GM21723 (cell line): ENCODE measurements around the gene CYB5B.

Experiments
- ATAC-seq: cut with Tn5 transposase; IDR thresholded peaks from one replicate; pipeline ENCODE4 v1.9.1; 2021; ENCODE audit warnings: mild to moderate bottlenecking, moderate library complexity; ENCODE audit not compliant: unreplicated experiment

Gene CYB5B

DNA sequence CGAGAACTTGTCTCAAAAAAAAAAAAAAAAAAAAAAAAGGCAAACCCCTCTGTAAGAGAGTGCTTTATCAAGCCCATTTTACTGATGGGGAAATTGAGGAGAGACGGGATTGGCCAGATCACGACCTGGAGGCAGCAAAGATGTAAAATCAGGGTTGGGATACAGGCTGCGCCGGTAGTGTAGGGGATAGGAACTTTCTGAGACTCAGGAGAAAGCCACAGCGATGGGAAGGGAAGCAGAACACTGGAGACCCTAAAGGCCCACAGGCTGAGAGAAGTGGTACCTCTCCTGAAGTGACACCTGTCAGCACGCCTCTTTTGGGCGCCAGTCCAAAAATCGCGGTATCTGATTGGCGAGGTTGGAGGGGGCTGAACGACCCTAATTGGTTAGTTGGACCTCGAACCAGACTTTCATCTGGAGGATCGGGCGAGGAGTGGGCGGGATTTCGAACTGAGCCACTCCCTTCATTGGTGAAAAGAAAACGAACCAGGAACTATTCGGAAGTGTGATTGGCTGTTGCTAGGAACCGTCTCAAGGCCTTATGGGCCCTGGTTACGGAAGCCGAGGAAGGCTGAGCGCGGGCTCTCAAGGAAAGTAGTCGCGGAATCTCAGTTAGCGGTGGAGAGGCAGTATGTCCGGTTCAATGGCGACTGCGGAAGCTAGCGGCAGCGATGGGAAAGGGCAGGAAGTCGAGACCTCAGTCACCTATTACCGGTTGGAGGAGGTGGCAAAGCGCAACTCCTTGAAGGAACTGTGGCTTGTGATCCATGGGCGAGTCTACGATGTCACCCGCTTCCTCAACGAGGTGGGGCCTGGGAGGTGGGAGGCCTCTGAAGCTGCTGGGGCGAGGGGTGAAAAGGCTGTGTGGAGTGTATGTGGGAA, at the start of gene CYB5B:
TSS of gene CYB5B (plus strand) at position 567 of the 882 bp plus-strand sequence. CDS start at position 632, 65 bp downstream.
- peak; percentile 93 for ATAC-seq

- ATAC-seq: no peak
These were observed 47.9 kb upstream of the CYB5B start for GRCh38 chr16:69376393-69377059.

- ATAC-seq: no peak
These were observed 46.4 kb upstream of the CYB5B start for GRCh38 chr16:69378036-69378435.

DNA sequence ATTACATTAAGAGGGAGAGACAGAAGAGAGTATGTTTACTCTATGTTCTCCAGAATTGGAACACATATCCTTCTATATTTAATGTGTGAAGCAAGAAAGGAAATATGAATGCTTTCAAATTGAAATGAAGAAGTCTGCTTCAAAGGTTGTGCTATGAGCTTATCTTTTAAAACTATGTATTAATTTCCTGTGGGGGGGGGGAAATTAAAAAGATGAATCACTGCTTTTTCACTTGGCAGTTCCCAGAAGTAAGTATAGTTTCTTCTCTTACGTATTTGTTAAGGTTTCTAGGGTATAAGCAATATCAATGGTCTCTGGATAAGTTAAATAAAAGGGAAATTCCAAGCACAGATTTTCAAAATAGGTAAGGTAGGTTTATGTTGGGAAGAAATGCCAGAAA, 45.7 kb upstream of the CYB5B start:
- no peak for ATAC-seq

DNA sequence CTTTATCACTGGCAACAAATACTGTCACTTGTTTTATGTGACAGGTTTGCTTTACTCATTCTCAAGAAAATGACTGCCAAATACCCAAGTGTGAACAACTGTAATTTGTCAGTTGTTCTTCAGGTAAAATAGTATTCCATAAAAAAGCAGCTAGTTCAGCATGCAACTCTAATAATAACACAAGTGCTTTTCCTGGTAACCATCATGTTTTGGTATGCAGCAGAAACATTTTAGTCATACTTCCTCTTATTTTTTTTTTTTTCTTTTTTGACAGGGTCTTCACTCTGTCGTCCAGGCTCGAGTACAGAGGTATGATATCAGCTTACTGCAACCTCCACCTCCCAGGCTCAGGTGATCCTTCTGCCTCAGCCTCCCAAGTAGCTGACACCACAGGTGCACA, 43.2 kb upstream of the CYB5B start:
- no peak for ATAC-seq

GRCh38 chr16:69382421-69382820, 42.0 kb upstream of the CYB5B start:
- ATAC-seq: no peak

GRCh38 chr16:69384974-69385373, 39.4 kb upstream of the CYB5B start:
- no peak for ATAC-seq

- no peak for ATAC-seq
These were observed 37.8 kb upstream of the CYB5B start for GRCh38 chr16:69386596-69386995.

DNA sequence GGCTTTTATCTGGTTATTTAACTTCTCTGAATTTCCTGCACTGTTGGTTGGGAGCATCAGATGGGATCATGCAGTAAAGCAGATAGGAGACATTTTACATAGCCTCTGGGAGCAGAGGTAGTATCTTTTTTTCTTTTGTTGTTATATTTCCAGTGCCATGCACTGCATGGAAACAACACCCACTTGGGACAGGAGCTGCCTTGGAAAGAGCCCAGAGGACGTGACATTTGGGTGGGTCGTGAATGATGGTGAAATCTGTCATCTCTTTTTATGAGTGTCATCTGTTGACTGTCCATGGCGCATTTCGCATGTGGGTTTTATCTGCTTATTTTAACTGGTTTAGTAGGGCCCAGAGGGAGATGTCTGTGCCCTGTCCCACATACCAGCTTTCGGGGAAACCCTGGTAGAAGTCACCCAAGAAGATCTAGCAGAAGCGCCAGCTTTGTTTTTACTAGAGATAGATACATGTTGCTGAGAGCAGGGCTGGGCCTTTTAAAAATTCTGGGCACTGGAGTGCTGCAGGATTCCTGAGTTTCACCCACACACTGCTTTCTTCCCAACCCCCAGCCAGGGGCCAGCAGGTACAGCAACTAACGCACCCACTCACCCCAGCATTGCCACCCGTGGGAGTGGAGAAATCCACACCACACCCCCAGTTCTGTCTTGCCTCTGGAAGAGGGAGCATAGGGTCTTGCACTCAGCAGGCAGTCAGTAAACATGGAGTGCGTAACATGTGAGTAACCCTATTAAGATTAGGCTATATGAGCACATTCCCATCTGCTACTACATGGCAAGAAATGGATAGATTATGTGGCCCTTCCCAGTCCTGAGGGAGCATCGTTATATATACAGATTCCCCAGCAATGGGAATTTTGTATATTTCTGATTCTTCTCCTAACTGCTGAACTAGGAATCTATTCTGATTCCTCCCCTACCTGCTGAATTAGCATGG, 30.2 kb upstream of the CYB5B start:
- no peak for ATAC-seq

GRCh38 chr16:69395859-69396186, 28.6 kb upstream of the CYB5B start:
- no peak for ATAC-seq

- peak; percentile 57 for ATAC-seq
These were observed 28.0 kb upstream of the CYB5B start for GRCh38 chr16:69396187-69397061.

DNA sequence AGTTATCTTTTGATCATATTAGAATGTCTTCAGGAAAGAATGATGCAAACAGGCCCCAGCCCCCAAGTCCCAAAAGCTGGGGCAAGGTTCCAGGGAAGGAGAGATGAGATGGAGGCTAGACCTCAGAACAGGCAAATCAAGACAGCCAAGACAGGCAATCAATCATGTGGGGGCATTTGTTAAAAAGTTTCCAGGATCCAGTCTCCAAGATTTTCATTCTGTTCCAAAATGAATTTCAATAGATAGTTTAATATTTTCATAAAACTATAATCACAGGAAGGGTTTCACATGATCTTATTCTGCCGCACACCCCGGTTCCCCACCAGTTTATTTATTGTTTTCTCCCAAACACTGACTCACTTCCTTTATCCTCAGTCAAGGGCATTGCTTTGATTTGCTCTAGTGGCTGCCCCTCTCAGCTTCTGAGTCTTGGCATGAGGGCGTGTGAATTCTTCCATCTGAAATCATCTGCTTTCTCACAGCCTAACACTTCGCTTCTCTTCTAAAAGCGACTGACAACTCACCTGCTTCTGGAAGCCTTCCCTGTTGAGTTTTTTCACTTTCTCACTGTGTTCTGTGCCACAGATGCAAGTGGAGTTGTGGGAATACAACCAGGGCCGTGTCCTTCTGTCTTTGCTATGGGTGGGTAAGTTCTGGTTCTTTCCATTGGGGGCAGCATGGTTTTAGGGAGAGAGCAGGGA, 26.4 kb upstream of the CYB5B start:
- no peak for ATAC-seq

DNA sequence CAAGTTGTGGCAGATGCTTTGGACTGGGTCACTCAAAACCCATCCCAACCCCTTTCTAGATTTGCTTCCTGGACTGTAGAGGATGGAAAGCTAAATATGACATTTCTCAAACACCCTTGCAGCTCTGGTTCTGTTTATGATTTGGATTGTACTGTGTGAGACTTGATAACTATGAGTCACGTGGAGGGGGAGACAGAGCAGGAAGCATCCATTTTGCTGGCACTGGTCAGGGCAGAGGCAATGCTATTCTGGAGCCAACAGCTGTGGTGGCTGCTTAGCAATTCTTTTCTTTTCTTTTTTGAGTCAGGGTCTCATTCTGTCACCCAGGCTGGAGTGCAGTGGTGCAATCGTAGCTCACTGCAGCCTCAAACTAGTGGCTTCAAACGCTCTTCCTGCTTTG, 25.1 kb upstream of the CYB5B start:
- ATAC-seq: no peak

DNA sequence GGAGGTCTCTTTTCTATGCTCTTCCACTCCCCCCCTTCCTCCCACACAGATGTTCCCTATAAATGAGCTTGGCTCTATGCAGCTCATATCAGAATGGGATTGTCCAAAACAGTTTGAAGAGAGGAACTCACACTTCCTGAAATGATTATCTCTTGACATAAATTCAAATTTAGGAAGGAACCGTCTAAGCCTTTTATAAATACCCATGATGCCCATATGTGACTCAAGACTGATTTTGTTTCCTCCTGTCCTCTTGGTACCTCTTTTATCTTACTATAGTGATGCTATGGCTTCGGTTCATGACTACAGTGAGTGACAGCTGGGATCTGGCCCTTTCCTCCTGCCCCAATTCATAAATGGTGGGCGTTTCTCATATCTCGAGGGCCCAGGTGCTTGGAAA, 22.0 kb upstream of the CYB5B start:
- ATAC-seq: no peak

DNA sequence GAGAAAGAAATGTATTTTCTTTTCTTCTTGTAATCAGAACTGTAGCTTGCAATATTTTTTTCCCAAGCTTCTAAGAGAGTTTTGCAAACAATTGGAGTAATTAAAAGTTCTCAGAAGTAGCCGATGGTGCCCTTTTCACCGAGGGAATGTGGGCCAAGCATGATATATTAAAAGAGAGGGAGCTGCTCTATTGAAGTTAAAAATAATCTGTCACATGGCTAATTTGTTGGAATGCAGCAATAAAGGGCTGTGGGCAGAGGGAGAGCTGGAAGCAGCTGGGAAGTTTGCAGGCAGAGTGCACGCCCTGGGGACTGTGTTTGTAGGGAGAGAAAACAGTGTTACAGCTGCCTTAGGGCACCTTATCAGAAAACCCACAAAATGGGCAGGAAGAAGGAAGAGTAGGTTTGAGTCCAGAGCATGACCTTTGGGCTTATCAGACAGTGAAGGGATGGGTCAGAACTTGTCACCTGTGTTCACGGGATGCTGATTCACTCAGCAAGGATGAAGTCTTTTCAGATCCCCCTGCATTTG, 20.1 kb upstream of the CYB5B start:
- ATAC-seq: no peak

DNA sequence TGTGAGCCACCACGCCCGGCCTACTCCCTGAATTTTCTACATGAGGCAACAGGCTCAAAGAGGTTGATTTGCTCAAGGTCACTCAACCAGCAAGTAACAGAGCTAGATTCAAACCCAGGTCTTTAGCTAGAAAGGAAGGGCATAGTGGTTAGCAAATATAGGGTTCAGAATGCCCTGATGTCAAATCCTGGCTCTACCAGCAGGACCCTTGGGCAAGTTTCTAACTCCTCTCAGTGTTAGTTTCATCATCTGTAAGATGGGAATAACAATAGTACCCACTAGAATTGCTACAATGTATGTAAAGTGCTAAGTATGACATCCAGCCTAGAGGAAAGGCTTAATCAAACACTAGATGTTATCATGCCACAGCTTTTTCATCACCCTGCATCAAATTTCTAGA, 19.1 kb upstream of the CYB5B start:
- ATAC-seq: no peak

DNA sequence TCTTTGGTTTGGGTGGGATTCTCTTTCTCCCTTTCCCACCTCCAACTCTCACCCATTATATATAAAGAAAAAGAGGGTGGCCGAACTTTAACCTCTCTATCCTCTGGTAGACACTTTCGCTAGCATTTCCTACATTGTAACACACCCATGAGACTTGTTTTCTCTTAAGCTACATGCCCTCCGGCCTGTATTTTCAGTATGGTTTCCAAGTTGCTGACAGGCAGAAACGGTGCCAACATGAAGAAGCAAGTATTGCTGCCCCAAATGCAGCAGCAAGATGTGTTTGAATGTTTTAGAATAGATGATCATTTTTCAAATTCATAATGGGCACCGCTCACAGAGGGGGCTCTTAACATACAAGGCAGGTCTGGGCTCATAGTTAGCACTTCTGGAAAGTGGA, 18.7 kb upstream of the CYB5B start:
- ATAC-seq: no peak

- no peak for ATAC-seq
These were observed 17.6 kb upstream of the CYB5B start for GRCh38 chr16:69406780-69407331.

- no peak for ATAC-seq
These were observed 16.6 kb upstream of the CYB5B start for GRCh38 chr16:69407702-69408323.
